ENCODE data around the gene PSMC4.
A peak's percentile ranks its signal among the peaks of the same experiment; 100 is the strongest.

PSMC4 gene

GRCh38 chr19:39934584-39935363 lies 36.2 kb upstream of the PSMC4 start, which contains the start of gene FCGBP:
TSS of gene FCGBP (minus strand) at chr19:39934634.
- no peaks in the 10 kb centered on the region for H3K9me3 ChIP-seq (ENCODE audit: control insufficient read depth, low read length)
- no peak within 1 kb of the TSS for H3K4me3 ChIP-seq (ENCODE audit: insufficient read depth, low read depth, low read length, poor library complexity, severe bottlenecking)
- H3K36me3 ChIP-seq (ENCODE audit: control insufficient read depth, insufficient read depth, low read length) = no peaks in the 10 kb centered on the region
- H3K27ac ChIP-seq (ENCODE audit: insufficient read depth, low read length, poor library complexity, severe bottlenecking) = peak within 1 kb of the TSS; percentile 18
- no peak for DNase-seq
- H3K4me1 ChIP-seq (ENCODE audit: control insufficient read depth, insufficient read depth, low read length, poor library complexity, severe bottlenecking) = peaks cover 36% of the 10 kb centered on the region
- no peaks in the 10 kb centered on the region for H3K27me3 ChIP-seq (replicated peaks; ENCODE audit: control insufficient read depth, insufficient read depth, low read length, poor library complexity, severe bottlenecking)

GRCh38 chr19:39935364-39935661 lies 35.7 kb upstream of the PSMC4 start:
- DNase-seq = no peak
- Histone ChIP-seq H3K27me3 (replicated peaks; ENCODE audit: control insufficient read depth, insufficient read depth, low read length, poor library complexity, severe bottlenecking) (no peaks in the 10 kb centered on the region), H3K9me3 (ENCODE audit: control insufficient read depth, low read length) (no peaks in the 10 kb centered on the region), H3K27ac (ENCODE audit: insufficient read depth, low read length, poor library complexity, severe bottlenecking) (peak overlapping the region; percentile 18), H3K4me1 (ENCODE audit: control insufficient read depth, insufficient read depth, low read length, poor library complexity, severe bottlenecking) (peaks cover 36% of the 10 kb centered on the region), H3K36me3 (ENCODE audit: control insufficient read depth, insufficient read depth, low read length) (no peaks in the 10 kb centered on the region), H3K4me3 (ENCODE audit: insufficient read depth, low read depth, low read length, poor library complexity, severe bottlenecking) (no peak overlapping the region)

GRCh38 chr19:39936020-39936419 lies 34.9 kb upstream of the PSMC4 start:
- H3K9me3 ChIP-seq (ENCODE audit: control insufficient read depth, low read length) = no peaks in the 10 kb centered on the region
- H3K27ac ChIP-seq (ENCODE audit: insufficient read depth, low read length, poor library complexity, severe bottlenecking) = peak overlapping the region; percentile 15
- H3K4me1 ChIP-seq (ENCODE audit: control insufficient read depth, insufficient read depth, low read length, poor library complexity, severe bottlenecking) = peaks cover 42% of the 10 kb centered on the region
- DNase-seq = no peak
- H3K27me3 ChIP-seq (replicated peaks; ENCODE audit: control insufficient read depth, insufficient read depth, low read length, poor library complexity, severe bottlenecking) = no peaks in the 10 kb centered on the region
- no peaks in the 10 kb centered on the region for H3K36me3 ChIP-seq (ENCODE audit: control insufficient read depth, insufficient read depth, low read length)
- H3K4me3 ChIP-seq (ENCODE audit: insufficient read depth, low read depth, low read length, poor library complexity, severe bottlenecking) = no peak overlapping the region

GRCh38 chr19:39936622-39937021 lies 34.3 kb upstream of the PSMC4 start:
- no peak overlapping the region for H3K27ac ChIP-seq (ENCODE audit: insufficient read depth, low read length, poor library complexity, severe bottlenecking)
- DNase-seq = no peak
- H3K4me1 ChIP-seq (ENCODE audit: control insufficient read depth, insufficient read depth, low read length, poor library complexity, severe bottlenecking) = peaks cover 47% of the 10 kb centered on the region
- no peaks in the 10 kb centered on the region for H3K9me3 ChIP-seq (ENCODE audit: control insufficient read depth, low read length)
- no peak overlapping the region for H3K4me3 ChIP-seq (ENCODE audit: insufficient read depth, low read depth, low read length, poor library complexity, severe bottlenecking)
- no peaks in the 10 kb centered on the region for H3K36me3 ChIP-seq (ENCODE audit: control insufficient read depth, insufficient read depth, low read length)
- H3K27me3 ChIP-seq (replicated peaks; ENCODE audit: control insufficient read depth, insufficient read depth, low read length, poor library complexity, severe bottlenecking) = no peaks in the 10 kb centered on the region

GRCh38 chr19:39937094-39937720 lies 33.8 kb upstream of the PSMC4 start:
- Histone ChIP-seq H3K9me3 (ENCODE audit: control insufficient read depth, low read length) (no peaks in the 10 kb centered on the region), H3K36me3 (ENCODE audit: control insufficient read depth, insufficient read depth, low read length) (no peaks in the 10 kb centered on the region), H3K27ac (ENCODE audit: insufficient read depth, low read length, poor library complexity, severe bottlenecking) (peak overlapping the region; percentile 38), H3K4me3 (ENCODE audit: insufficient read depth, low read depth, low read length, poor library complexity, severe bottlenecking) (no peak overlapping the region), H3K4me1 (ENCODE audit: control insufficient read depth, insufficient read depth, low read length, poor library complexity, severe bottlenecking) (peaks cover 48% of the 10 kb centered on the region), H3K27me3 (replicated peaks; ENCODE audit: control insufficient read depth, insufficient read depth, low read length, poor library complexity, severe bottlenecking) (no peaks in the 10 kb centered on the region)
- peak in 1 of 3 donors; percentile 30 for DNase-seq

- peaks cover 53% of the 10 kb centered on the region for H3K4me1 ChIP-seq (ENCODE audit: control insufficient read depth, insufficient read depth, low read length, poor library complexity, severe bottlenecking)
- no peaks in the 10 kb centered on the region for H3K27me3 ChIP-seq (replicated peaks; ENCODE audit: control insufficient read depth, insufficient read depth, low read length, poor library complexity, severe bottlenecking)
These were observed 33.2 kb upstream of the PSMC4 start for GRCh38 chr19:39937787-39938186.

GRCh38 chr19:39939556-39939955 lies 31.4 kb upstream of the PSMC4 start:
- H3K27me3 ChIP-seq (replicated peaks; ENCODE audit: control insufficient read depth, insufficient read depth, low read length, poor library complexity, severe bottlenecking) = no peaks in the 10 kb centered on the region
- H3K4me1 ChIP-seq (ENCODE audit: control insufficient read depth, insufficient read depth, low read length, poor library complexity, severe bottlenecking) = peaks cover 66% of the 10 kb centered on the region
- H3K36me3 ChIP-seq (ENCODE audit: control insufficient read depth, insufficient read depth, low read length) = no peaks in the 10 kb centered on the region
- H3K4me3 ChIP-seq (ENCODE audit: insufficient read depth, low read depth, low read length, poor library complexity, severe bottlenecking) = no peak overlapping the region
- H3K27ac ChIP-seq (ENCODE audit: insufficient read depth, low read length, poor library complexity, severe bottlenecking) = no peak overlapping the region
- no peak for DNase-seq
- no peaks in the 10 kb centered on the region for H3K9me3 ChIP-seq (ENCODE audit: control insufficient read depth, low read length)

More at GRCh38 chr19:39937787-39938186, 33.2 kb upstream of the PSMC4 start:
- no peak for DNase-seq
- Histone ChIP-seq H3K27ac (ENCODE audit: insufficient read depth, low read length, poor library complexity, severe bottlenecking) (no peak overlapping the region), H3K4me3 (ENCODE audit: insufficient read depth, low read depth, low read length, poor library complexity, severe bottlenecking) (no peak overlapping the region), H3K9me3 (ENCODE audit: control insufficient read depth, low read length) (no peaks in the 10 kb centered on the region), H3K36me3 (ENCODE audit: control insufficient read depth, insufficient read depth, low read length) (no peaks in the 10 kb centered on the region)

- DNase-seq = no peak
- H3K36me3 ChIP-seq (ENCODE audit: control insufficient read depth, insufficient read depth, low read length) = no peaks in the 10 kb centered on the region
- no peaks in the 10 kb centered on the region for H3K27me3 ChIP-seq (replicated peaks; ENCODE audit: control insufficient read depth, insufficient read depth, low read length, poor library complexity, severe bottlenecking)
- H3K27ac ChIP-seq (ENCODE audit: insufficient read depth, low read length, poor library complexity, severe bottlenecking) = peak overlapping the region; percentile 86
- H3K9me3 ChIP-seq (ENCODE audit: control insufficient read depth, low read length) = no peaks in the 10 kb centered on the region
- H3K4me1 ChIP-seq (ENCODE audit: control insufficient read depth, insufficient read depth, low read length, poor library complexity, severe bottlenecking) = peaks cover 66% of the 10 kb centered on the region
- peak overlapping the region; percentile 11 for H3K4me3 ChIP-seq (ENCODE audit: insufficient read depth, low read depth, low read length, poor library complexity, severe bottlenecking)
These were observed 30.6 kb upstream of the PSMC4 start for GRCh38 chr19:39940221-39940833.

- Histone ChIP-seq H3K9me3 (ENCODE audit: control insufficient read depth, low read length) (no peaks in the 10 kb centered on the region), H3K4me3 (ENCODE audit: insufficient read depth, low read depth, low read length, poor library complexity, severe bottlenecking) (peak overlapping the region; percentile 11), H3K27ac (ENCODE audit: insufficient read depth, low read length, poor library complexity, severe bottlenecking) (peak overlapping the region; percentile 86), H3K36me3 (ENCODE audit: control insufficient read depth, insufficient read depth, low read length) (no peaks in the 10 kb centered on the region), H3K27me3 (replicated peaks; ENCODE audit: control insufficient read depth, insufficient read depth, low read length, poor library complexity, severe bottlenecking) (no peaks in the 10 kb centered on the region), H3K4me1 (ENCODE audit: control insufficient read depth, insufficient read depth, low read length, poor library complexity, severe bottlenecking) (peaks cover 63% of the 10 kb centered on the region)
- DNase-seq = peak in 2 of 3 donors; percentile 8 to 13
These were observed 29.8 kb upstream of the PSMC4 start for GRCh38 chr19:39941151-39941550.

Data from effector memory CD4-positive, alpha-beta T cell (primary cell).